Activated naive CD8-positive, alpha-beta T cell treated with anti-CD3 and anti-CD28 coated beads, Interleukin-2, amount 50 U/mL, for 16 hours (primary cell): ENCODE results near the gene PRR5L.
"Not testable (repeated sequence)": the region's sequence is repeated elsewhere in the genome, so short reads cannot be mapped to it uniquely, and the experiment has no call there.

ENCODE experiments used
- DNase-seq: peaks from one replicate; pipeline ENCODE4 v3.0.0-alpha.2; 2020; ENCODE audit warnings: low read depth, low spot score

The PRR5L gene

DNA sequence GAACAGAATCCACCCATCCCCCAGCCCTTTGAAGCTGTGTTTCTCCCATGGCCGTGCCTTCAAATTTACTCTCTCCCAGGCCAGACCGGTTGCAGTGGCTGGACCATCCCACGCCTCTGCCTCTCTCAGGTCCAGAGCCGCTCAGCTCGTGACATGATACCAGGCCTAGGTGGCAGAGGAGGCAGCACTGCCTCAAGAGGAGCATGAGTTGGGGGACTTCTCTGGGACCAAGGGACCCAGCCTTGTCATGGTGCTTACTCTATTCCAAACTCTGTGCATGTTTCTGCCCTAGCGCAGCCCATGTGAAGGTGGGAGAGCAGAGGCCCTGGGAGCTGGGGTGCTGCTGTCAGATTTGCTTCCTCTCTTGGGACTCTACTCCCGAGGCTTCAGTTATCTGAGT lies 163.0 kb downstream of the PRR5L start:
- DNase-seq = no peak

DNA sequence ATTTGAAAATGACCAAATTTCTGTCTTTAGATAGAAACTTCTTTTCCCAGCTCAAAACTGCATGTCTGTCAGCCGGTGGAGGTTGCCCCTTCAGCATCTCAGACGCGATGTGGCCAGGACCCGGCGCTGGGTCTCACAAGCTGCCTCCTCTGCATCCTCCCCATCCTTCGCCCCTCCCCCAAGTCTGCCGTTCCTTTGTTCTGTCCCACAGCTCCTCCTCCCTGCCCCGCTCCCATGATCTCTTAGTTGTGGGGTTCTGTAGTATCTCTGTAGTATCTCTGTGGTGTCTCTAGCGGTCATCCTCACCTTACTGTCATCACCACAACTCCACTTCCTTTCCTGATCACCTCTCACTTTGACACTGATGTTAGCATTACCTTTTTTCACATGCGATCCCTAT lies 164.1 kb downstream of the PRR5L start:
- DNase-seq = no peak

DNA sequence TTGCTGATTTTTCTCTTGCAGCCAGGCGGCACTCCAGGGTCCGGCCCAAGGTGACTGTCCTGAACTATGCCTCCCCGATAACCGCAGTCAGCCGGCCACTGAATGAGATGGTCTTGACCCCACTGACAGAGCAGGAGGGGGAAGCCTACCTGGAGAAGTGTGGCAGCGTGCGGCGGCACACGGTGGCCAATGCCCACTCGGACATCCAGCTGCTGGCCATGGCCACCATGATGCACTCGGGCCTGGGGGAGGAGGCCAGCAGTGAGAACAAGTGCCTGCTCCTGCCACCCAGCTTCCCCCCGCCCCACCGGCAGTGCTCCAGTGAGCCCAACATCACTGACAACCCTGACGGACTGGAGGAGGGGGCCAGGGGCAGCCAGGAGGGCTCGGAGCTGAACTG lies 166.2 kb downstream of the PRR5L start:
- no peak for DNase-seq

DNA sequence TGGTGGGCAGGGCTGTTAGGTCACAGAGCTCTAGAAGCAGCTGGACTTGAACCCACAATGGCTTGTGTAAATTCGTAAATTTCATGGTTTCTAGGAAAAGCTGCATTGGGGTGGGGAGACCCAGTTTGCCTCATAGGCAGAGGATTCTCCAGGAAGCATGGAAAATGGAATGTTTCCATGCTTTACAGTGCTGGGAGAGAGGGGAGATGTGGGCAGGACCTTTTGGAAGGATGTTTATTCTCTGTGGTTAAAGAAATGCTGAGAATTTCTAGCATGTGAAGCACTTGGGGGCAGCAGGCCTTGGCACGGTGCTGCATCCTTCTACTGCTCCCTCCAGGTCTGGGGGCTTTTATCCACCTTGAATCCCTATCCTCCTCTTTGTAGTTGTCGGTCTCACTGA lies 167.7 kb downstream of the PRR5L start:
- no peak for DNase-seq

DNA sequence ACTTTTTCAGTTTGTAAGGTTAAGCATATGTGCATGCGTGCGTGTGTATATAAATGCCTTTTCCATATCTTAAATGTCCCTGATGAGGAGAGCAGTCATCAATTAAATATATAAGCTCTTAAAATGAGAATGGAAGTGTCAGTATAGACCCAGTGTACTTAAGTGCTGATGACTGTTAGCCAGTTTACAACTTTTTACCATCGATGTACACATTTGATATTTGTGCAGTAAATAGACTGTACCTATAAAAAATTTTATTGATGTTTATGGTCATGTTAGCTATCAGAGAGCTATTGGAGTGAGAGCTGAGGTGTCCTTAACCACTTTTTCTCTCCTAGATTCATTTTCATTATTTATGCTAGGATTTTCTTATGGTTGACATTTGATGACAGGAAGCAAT lies 168.6 kb downstream of the PRR5L start:
- no peak for DNase-seq

DNA sequence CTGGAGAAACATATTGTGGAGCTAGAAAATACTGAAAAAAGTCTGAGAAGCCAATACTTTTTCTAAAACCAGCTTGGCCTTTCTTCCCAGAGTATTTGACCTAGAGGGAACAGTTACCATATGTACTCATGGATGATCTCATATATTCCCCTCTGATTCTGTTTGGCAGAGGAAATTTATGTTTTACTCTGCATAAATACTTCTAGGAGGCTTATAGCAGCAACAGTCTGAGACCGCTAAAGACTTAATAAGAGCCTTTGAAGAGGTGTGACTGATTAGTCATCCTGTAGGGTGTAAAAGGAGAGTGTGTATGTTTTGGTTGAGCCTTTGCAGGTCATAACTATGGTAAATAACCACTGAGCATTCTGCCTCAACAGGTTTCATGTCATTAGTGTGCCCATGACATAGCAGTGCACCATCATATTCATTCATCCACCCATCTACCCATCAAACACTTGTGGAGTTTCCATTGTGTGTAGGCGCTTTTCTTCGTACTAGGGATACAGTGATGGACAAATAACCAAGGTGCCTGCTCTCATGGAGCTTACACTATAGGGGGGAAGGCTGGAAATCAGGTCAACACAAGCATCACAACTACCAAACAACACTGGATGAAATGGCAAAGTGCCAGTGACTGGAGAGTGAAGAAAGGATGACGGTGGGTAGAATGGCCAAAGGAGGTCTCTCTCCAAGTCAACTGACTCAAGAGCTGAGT lies 169.5 kb downstream of the PRR5L start:
- DNase-seq = no peak

DNA sequence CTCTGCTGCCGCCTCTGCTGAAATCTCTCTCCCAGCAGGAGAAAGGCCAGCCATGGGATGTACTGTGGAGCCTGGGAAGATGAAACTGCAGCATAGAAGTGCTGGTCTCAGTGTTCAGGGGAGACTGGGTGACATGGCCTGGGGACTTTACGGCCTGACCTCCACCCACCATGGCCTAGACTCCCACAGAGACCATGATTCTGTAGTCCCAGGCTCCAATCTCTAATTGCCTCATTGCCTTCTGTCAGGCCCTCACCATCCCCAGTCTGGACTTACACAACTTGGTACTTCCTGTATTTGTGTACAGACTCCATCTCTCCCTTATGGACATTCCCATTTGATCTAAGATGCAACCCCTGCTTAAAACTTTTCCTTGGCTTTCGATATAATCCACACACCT lies 170.9 kb downstream of the PRR5L start:
- no peak for DNase-seq

DNA sequence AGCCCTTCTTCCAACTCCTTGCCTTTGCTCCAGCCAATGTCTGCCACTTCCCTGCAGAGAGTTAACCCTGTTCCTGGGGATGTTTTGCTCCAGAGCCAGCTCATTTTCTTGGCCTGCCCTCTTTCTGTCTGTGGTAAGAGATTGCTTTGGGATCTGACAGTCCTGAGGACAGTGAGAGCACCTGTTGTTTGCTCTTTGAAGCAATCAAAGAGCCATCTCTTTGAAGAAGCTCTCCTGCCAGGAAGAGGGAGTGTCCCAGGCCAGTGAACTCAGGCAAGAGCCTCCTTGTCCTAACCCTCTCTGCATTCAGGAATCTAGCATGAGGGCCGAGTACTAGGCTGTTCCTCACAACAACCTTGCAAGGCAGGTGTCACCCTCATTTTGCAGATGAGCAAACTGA lies 171.8 kb downstream of the PRR5L start:
- DNase-seq = no peak

DNA sequence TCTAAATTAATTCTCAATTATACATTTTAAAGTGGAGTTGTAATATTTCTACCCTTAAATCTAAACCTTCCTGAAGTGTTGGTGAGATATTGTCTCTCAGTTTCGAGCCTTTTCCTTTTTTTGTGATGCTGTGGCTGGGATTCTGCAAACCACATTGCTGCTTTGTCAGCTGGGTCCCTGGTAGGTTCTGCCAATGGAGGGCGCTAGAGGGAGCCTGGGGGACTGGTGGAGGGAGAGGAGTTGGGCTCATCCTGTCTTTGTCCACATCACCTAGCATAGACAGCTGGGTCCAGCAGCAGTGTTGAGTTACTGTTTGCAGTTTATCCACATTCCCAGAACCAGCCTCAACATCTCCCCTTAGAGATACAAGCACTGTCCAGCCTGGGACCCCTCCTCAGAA lies 173.0 kb downstream of the PRR5L start:
- DNase-seq = no peak

DNA sequence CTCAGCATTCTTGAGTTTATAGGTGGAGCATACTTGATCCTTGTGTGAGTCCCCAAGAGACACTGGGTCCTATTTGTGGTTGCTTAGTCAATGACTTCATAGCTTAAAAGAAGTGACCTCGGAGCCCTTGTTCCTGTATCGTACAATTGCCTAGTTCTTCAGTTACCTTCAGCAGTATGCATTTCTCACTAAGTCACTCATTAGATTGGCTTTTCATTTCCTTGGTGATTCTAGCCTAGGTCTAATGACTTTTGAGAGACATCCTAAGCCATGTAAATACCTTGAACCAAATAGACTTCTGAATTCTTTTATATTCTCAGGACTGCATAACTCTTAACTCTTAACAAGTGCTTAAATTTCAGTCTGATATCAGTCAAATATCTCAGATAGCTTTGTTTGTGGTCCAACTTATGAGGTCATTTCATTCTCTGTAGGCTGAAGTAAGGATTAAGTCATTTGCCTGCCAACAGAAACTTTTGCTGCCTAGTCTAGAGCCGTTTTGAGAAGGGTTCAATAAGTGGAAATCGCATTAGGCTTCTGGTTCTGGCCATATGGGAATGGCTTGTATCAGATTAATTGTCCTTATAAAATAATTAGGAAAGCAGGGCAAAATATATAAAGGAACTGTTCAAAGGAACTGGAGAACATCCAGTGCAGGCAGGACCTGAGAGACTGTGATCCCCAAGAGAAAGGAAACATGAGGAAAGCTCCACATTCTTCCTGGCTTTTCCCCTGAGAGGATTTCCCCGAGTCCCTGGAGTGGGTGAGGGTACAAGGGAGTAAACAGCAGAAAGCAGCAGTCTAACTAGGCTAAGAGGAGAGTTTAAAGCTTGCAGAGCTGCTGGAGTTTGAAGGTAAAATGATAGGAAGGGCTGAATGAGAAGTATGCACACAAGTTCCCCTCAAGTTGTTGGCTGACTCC lies 174.1 kb downstream of the PRR5L start:
- no peak for DNase-seq

DNA sequence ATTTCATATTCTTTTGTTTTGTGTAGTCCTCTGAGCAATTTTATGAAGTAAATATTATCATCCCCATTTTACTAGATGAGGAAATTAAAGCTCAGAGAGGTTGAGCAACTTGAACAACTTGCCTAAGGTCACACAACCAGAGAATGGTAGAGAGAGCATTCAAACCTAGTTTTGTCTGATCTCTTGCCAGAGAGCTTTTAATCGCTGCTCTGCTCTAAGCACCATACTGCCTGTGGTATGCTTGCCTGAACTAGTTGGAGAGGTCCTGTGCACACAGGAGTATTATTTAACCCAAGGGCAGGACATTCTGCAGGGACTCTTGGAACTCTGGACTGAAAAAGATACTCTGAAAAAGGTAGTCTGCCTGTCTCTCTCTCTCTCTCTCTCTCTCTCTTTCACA lies 175.5 kb downstream of the PRR5L start:
- no peak for DNase-seq

DNA sequence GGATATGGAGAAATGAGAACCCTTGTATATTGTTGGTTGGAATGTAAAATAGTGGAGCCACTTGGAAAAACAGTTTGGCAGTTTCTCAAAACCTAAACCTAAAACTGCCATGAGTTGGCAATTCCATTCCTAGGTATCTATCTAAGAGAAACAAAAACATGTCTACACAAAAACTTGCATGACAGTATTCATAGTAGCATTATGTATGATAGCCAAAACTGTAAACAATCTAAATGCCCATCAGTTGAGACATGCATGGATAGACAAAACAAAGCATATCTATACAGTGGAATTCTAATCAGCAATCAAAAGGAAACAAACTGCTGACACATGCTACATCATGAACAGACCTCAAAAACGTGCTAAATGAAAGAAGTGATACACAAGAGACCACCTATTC lies 179.1 kb downstream of the PRR5L start:
- no peak for DNase-seq

DNA sequence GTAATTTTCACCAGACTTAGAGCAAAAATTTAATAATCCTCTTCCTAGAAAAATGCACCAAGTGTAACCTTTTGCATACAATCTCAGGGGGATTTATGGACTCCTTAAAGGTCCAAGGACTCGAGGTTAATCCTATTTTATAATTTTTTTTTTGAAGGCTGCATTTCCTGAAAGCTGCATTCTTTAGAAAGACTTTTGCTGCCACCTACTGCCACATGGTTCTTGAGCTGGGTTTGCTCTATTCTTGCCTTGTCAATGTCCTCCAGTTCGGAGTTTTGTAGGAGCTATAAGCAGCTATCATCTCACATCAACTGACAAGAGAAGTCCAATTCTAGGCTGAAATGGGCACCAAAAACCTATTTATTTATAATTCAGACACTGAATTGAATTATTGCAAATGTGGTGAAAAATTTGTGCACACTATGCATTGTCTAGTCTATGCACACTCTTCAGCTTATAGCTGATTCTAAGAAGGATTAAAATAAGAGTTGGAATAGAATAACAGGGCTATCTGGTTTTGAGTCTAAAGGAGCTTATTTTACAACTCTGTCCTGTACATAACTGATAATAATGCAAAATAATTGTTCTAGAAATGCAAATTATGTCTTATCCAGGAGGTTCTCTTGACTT lies 182.7 kb downstream of the PRR5L start:
- no peak for DNase-seq

DNA sequence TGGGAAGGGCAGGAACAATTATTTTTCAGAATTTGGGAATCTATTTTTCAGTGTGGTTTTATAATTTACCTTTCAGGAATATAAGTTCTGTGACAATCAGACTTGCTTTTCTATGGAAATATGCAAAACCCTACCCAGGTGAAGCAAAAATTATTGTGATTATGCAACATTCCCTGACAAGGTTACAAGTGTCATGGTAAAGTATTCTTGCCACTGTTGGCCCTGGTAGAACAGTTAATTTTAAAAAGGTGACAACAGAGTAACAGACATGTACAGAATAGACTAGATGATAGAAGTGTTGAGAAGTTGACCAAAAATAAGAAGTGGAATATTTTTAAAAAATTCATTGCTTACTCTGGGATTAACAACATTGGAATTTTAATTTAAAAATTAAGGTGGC lies 184.7 kb downstream of the PRR5L start:
- DNase-seq = no peak

DNA sequence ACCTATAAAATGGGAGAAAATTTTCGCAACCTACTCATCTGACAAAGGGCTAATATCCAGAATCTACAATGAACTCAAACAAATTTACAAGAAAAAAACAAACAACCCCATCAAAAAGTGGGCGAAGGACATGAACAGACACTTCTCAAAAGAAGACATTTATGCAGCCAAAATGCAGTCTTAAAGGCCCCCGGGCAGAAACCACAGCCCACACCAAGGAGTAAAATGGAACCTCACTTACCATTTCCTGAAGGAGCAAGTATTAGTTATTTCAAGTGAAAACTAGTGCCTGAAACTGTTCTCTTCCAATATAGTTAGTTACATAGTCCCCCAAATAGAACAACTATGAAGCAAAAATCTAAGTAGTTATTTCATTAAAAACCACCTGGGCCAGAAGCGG lies 187.0 kb downstream of the PRR5L start:
- DNase-seq = not testable (repeated sequence)

DNA sequence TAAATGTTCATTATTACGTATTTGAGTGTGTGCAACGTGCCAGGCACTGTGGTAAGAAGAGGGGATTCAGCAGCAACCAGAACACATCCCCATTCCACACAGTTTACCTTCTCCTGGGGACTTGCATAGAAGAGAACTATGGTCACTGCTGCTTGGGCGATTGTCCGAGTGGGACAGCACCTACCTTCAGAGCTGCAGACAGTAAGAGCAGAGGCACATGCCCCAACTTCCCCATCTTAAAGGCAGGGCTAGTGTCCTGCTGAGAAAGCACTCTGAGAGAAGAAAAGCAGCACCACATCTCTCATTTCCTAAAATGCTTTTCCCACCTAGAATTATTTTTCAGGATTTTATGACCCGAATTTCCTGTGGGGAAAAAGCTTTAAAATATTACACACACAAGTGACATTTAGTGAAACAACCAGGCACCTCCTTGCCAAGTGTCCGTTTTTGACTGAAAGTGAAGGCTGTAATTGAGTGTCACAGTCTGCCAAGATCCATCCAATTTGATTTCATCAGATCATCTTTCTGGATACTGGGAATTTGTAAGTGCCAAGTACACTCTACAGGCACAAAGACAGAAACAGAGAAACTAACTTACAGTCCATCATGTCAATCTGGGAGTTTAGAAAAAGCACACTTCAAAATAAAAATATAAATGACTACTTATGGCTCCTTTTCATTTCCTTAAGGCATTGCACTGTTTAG lies 189.4 kb downstream of the PRR5L start:
- DNase-seq = no peak

DNA sequence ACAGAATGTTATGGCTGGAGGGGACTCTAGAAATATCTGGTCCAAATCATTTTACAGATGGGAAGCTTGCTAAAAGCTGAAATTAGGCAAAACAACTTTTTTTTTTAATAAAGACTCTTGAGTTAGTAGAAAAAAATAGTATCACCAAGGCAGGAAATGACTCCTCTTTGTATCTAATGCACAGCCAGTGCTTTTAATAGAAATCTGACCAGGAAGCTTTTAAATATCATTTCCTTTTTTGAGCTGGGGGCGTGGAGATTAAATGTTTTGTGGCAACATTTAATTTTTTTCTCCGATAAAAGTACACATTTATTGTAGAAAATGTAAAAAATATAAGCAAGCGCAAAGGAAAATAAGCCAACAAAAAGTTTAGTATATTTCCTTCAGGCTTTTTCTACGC lies 191.5 kb downstream of the PRR5L start:
- no peak for DNase-seq

DNA sequence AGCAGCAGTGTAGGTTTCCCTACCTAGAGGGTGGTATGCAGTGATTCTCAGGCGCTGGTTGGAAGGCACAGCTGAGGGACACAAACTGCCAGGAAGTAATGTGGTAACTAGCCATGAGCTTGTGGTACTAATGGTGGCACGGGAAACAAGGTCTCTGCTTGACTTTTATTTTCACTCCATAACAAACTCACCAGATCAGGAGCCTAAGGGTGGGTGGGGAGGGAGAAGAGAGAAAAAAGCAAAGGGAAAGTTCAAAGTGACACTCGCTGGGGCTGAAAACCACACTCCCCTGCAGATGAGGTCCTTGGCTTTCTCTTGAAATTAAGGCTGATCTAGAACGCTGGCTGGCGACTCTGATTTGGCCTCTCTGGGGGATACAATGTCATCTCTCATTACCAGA lies 192.0 kb downstream of the PRR5L start:
- no peak for DNase-seq

DNA sequence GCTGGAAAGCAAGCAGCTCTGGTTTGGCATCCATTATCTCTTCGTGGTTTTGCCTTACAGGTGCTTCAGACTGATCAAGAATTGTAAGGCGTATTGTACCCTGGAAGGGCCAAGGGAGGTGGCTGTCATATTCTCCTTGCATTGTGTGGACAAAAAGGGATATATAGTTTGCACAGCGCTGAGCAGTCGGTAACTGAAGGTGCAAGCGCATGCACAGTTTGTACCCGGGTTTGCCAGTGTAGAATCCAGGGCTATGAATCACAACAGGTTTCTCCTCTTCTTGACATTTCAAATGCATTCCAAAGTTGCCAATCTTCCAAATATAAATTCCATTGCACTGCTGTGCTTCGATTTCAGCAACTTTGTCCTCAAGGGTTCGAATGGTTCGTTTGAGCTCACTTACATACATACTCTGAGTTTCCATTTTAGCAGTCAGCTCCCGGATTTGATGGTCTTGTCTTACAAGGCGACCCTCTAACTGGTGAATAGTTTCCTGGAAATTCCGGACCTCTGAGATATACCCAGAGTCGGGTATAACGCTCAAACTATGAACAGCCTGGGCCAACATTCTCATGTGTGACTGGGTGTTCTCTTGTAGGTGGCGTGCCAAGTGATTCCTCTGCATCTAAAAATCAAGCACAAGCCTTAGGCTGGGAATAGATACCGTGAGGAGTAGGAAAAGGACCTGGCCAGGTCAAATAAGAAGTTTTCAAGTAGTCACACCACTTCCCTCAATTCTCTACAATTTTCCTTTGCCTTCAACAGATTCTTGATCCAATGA lies 194.1 kb downstream of the PRR5L start:
- DNase-seq = no peak

DNA sequence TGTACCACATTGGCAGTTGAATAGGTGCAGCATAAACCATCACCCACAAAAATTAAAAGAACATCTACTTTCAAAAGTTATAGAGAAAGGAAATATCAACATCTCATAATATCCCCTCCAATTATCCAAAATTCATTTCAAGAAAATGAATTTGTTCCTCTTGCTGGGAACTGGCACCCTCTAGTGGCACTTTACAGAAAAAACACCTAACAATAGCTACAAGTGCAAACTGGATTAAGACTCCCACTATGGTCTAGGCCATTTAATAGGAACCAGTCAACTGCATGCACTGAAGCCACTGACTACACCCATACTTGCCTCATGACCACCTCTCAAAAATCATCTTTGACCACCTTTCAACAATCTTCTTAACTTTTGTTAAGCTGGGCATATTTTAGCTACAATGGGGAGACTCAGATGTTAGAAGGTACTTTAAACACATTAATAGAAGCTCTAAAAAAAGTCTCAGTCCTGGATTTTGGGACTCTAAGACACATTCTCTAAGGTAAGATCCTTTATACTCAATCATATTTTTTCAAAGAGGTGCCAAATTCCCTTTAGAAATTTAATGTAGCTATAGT lies 196.7 kb downstream of the PRR5L start:
- no peak for DNase-seq

DNA sequence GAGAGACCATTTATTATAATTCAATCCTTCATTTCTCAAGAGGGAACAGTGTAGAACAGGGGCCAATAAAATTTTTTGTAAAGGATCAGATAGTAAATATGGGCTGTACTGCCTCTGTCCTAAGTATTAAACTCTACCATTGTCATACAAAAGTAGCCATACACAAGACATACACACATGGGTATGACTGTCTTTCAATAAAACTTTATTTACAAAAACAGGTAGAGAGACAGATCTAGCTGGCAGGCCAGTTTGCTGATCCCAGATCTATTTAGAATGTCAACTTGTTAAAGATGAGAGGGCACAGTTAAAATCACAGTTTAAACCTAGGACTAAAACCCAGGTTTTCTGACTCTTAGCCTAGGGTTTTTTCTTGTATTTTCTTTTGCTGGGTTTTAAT lies 197.2 kb downstream of the PRR5L start:
- DNase-seq = no peak
